Activated CD8-positive, alpha-beta T cell treated with anti-CD3 and anti-CD28 coated beads for 36 hours (primary cell): ENCODE measurements around the gene CPNE2. TPM values are rescaled to one million over a fixed set of nuclear protein-coding genes. Genes with fewer than 3 reads are reported as not detected.

Experiments used
- ATAC-seq: fragments of 200-7000 bp; cut with Tn5 transposase; one replicate; pipeline ENCODE4 v1.10.0; 2021; ENCODE audit warnings: mild to moderate bottlenecking, moderate library complexity
- CTCF ChIA-PET: fragments of 350-600 bp; sonication (Branson Sonifier 250); formaldehyde crosslinking; loops from one replicate; lab custom pipeline; 2021; ENCODE audit warnings: antibody characterized with exemption; lab: Charles Lee
- POLR2A ChIA-PET: fragments of 350-600 bp; sonication (Branson Sonifier 250); formaldehyde crosslinking; loops from one replicate; lab custom pipeline; 2021; ENCODE audit warnings: antibody characterized with exemption; lab: Charles Lee
- DNase-seq: peaks from one replicate; pipeline ENCODE4 v3.0.0-alpha.2; 2020
- H3K27ac Mint-ChIP-seq: one replicate; pipeline ENCODE4 v1.8.0; 2021; ENCODE audit warnings: mild to moderate bottlenecking, mixed read lengths
- H3K27me3 Mint-ChIP-seq: one replicate; pipeline ENCODE4 v1.8.0; 2021; ENCODE audit warnings: mixed read lengths
- H3K36me3 Mint-ChIP-seq: one replicate; pipeline ENCODE4 v1.8.0; 2021; ENCODE audit warnings: low read depth, mixed read lengths
- H3K4me1 Mint-ChIP-seq: one replicate; pipeline ENCODE4 v1.8.0; 2021; ENCODE audit warnings: low read depth, mixed read lengths
- H3K4me3 Mint-ChIP-seq: one replicate; pipeline ENCODE4 v1.8.0; 2021; ENCODE audit warnings: mild to moderate bottlenecking, moderate library complexity, mixed read lengths
- H3K9me3 Mint-ChIP-seq: one replicate; pipeline ENCODE4 v1.8.0; 2021; ENCODE audit warnings: mixed read lengths
- intact Hi-C: fragments of 100-400 bp; cut with micrococcal nuclease; formaldehyde crosslinking; loops from one replicate; pipeline ENCODE4 v1.10.0; 2022
- total RNA-seq, 2 experiments: library from RNA; stranded (reverse); gene quantifications; one replicate each; pipeline ENCODE4 v1.2.3, GENCODE V29; 2021
- TF ChIP-seq, protein P1 (sequence below): fragments of 200-600 bp; IDR thresholded peaks from one replicate; pipeline ENCODE4 v1.8.0; 2022; ENCODE audit warnings: antibody characterized with exemption, mild to moderate bottlenecking

Gene CPNE2
- total RNA-seq, 2 experiments from 2014 or later: 18.6 to 20.6 TPM

DNA sequence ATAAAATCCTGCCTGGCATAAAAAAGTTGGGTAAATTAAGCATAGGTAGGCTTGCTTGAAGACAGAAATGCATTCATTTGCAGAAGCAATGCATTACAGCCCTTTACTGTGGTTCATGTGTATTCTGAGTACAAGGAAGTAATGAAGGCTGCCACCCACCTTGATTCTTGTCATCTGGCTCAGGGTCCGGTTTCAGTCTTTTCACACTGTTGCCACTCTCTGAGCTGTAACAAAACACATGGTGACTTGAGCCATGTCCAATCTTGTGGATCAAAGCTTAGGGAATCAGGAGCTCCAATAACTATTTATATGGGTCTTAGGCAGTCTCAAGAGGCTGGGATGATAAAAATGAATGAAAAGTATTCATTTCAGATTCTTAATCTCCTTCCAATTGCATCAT lies 71.5 kb downstream of the CPNE2 start:
- no peak for ATAC-seq
- peaks cover 7% of the 10 kb centered on the region for H3K4me1 Mint-ChIP-seq

DNA sequence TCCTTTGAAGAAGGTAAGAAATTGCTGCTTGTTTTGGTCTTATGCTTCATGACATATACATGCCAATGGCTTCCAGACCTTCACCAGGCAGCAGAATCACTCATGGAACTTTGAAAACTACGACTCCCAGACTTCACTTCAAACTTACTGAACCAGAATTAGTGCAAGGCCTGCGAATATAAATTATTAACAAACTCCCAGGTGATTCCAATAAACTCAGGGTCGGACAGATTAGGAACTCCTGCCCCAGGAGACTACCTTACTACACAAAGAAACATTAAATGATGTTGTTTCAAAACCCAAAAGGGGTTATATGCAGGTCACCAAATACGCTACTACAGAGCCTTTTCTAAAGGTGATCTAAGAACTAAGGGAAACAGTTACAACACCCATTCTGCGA lies 73.1 kb downstream of the CPNE2 start:
- DNase-seq (no peak), ATAC-seq (no peak)
- POLR2A ChIA-PET: interaction anchor here (1.2 kb wide), 1 partner anchor 23 kb away, joined by 4 read pairs; no protein-coding TSS in a partner anchor
- Mint-ChIP-seq H3K4me1 (peaks cover 4% of the 10 kb centered on the region), H3K27me3 (no peaks in the 10 kb centered on the region), H3K4me3 (no peak overlapping the region), H3K27ac (no peak overlapping the region), H3K36me3 (peaks cover 37% of the 10 kb centered on the region), H3K9me3 (no peaks in the 10 kb centered on the region)
- CTCF ChIA-PET: interaction anchor here (1.0 to 6.3 kb wide), 3 partner anchors 18 to 81 kb away, joined by 3 to 92 read pairs (median 3); no protein-coding TSS in a partner anchor
- TF ChIP-seq, protein P1, sequence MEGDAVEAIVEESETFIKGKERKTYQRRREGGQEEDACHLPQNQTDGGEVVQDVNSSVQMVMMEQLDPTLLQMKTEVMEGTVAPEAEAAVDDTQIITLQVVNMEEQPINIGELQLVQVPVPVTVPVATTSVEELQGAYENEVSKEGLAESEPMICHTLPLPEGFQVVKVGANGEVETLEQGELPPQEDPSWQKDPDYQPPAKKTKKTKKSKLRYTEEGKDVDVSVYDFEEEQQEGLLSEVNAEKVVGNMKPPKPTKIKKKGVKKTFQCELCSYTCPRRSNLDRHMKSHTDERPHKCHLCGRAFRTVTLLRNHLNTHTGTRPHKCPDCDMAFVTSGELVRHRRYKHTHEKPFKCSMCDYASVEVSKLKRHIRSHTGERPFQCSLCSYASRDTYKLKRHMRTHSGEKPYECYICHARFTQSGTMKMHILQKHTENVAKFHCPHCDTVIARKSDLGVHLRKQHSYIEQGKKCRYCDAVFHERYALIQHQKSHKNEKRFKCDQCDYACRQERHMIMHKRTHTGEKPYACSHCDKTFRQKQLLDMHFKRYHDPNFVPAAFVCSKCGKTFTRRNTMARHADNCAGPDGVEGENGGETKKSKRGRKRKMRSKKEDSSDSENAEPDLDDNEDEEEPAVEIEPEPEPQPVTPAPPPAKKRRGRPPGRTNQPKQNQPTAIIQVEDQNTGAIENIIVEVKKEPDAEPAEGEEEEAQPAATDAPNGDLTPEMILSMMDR: no peak
- intact Hi-C loops: no loop called here

More for the DNA sequence above, 71.5 kb downstream of the CPNE2 start:
- Mint-ChIP-seq H3K4me3 (no peak overlapping the region), H3K9me3 (no peaks in the 10 kb centered on the region), H3K27ac (no peak overlapping the region), H3K27me3 (no peaks in the 10 kb centered on the region), H3K36me3 (peaks cover 42% of the 10 kb centered on the region)
- intact Hi-C loops: no loop called here
- DNase-seq: no peak
- TF ChIP-seq, protein P1: no peak
- POLR2A ChIA-PET: no interaction called here
- CTCF ChIA-PET: interaction anchor here (1.2 to 1.3 kb wide), 2 partner anchors 71 to 79 kb away, joined by 3 read pairs; partner anchors contain the start of gene CPNE2

DNA sequence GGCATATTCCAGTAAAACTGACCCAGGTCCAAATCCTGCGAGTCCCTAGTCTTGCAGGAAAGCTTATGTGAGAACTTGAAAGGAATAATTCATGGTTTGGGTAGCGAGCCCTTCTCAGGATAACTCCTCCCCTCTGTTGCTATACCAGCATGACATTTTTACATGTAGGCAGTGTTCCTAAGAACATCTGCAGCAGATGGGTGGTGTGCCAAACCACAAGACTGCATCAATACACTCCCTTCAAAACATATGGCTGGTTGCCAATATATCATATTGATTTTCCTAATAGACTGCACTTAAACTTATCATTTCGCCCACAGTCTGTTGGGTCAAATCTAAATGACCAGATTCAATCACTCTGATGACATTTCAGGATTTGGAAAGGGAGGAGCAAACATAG lies 73.6 kb downstream of the CPNE2 start:
- H3K27ac Mint-ChIP-seq: no peak overlapping the region
- H3K27me3 Mint-ChIP-seq: no peaks in the 10 kb centered on the region
- H3K4me3 Mint-ChIP-seq: no peak overlapping the region
- H3K9me3 Mint-ChIP-seq: no peaks in the 10 kb centered on the region
- CTCF ChIA-PET: interaction anchor here (1.1 to 6.3 kb wide), 3 partner anchors 17 to 81 kb away, joined by 3 to 92 read pairs (median 5); partner anchors contain the start of gene CPNE2
- TF ChIP-seq, protein P1: no peak
- H3K36me3 Mint-ChIP-seq: peaks cover 37% of the 10 kb centered on the region
- DNase-seq (no peak), ATAC-seq (no peak)
- POLR2A ChIA-PET: interaction anchor here (0.9 to 1.2 kb wide), 2 partner anchors 14 to 23 kb away, joined by 3 to 4 read pairs; no protein-coding TSS in a partner anchor
- H3K4me1 Mint-ChIP-seq: peaks cover 4% of the 10 kb centered on the region
- intact Hi-C loops: no loop called here

DNA sequence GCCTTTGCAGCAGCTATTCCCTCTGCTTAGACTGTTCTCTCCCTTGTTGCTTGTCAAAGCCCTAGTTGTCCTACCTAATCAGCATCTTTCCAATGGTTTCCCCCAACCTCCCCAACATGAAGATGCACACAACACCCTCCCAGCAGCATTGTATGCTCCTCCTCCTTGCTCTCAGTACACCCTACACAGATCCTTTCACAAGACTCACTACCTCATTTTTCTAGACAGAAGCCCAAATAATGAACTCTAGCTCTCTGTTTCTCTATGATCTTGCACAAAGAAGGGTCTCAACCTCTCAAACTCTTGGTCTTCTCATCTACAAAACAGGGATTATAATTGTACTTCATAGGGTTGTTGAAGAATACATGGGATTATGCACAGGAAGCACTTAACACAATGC lies 74.1 kb downstream of the CPNE2 start:
- H3K27ac Mint-ChIP-seq: no peak overlapping the region
- ATAC-seq: no peak
- POLR2A ChIA-PET: interaction anchor here (0.9 kb wide), 1 partner anchor 14 kb away, joined by 3 read pairs; no protein-coding TSS in a partner anchor

DNA sequence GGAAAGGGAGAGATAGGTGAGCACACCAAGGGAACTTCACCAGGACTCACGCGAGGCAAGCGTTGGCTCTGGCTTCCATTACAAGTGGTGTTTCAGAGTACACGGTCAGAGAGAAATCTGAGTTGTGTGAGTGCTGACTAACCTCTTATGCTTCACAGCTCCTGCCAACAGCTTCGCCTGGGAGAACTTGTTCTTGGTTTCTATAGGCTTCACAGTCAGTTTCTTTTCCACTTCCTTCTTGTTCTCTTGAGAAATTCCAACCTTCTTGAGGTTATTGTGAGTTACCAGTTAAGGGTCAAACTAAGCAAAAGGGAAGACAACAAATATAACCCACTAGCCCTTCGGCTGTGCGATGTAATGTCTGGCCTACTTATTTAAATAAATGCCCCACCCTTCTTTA lies 74.6 kb downstream of the CPNE2 start:
- no peaks in the 10 kb centered on the region for H3K9me3 Mint-ChIP-seq
- no peak for DNase-seq
- H3K4me1 Mint-ChIP-seq: peaks cover 4% of the 10 kb centered on the region
- ATAC-seq: no peak
- intact Hi-C loops: no loop called here
- no peak overlapping the region for H3K27ac Mint-ChIP-seq
- no peaks in the 10 kb centered on the region for H3K27me3 Mint-ChIP-seq
- no peak overlapping the region for H3K4me3 Mint-ChIP-seq
- ChIA-PET CTCF (interaction anchor here (1.1 to 6.3 kb wide), 2 partner anchors 75 to 82 kb away, joined by 5 to 92 read pairs; partner anchors contain the start of gene CPNE2), POLR2A (no interaction called here)
- TF ChIP-seq, protein P1: no peak
- H3K36me3 Mint-ChIP-seq: peaks cover 41% of the 10 kb centered on the region

More for the DNA sequence above, 74.1 kb downstream of the CPNE2 start:
- TF ChIP-seq, protein P1: no peak
- no peak overlapping the region for H3K4me3 Mint-ChIP-seq
- intact Hi-C loops: no loop called here
- CTCF ChIA-PET: interaction anchor here (1.1 to 6.3 kb wide), 3 partner anchors 17 to 82 kb away, joined by 3 to 92 read pairs (median 5); partner anchors contain the start of gene CPNE2
- H3K36me3 Mint-ChIP-seq: peaks cover 39% of the 10 kb centered on the region
- no peaks in the 10 kb centered on the region for H3K9me3 Mint-ChIP-seq
- H3K27me3 Mint-ChIP-seq: no peaks in the 10 kb centered on the region
- no peak for DNase-seq
- H3K4me1 Mint-ChIP-seq: peaks cover 4% of the 10 kb centered on the region
